ENCODE measurements around the gene IL9.
"Not testable (repeated sequence)": the region's sequence is repeated elsewhere in the genome, so short reads cannot be mapped to it uniquely, and the experiment has no call there.

The IL9 gene

GRCh38 chr5:135866016-135866415, 29.6 kb downstream of the IL9 start:
- no peak for DNase-seq

GRCh38 chr5:135864503-135865435, 30.9 kb downstream of the IL9 start:
- no peak for DNase-seq

- DNase-seq = no peak
Measured at GRCh38 chr5:135862744-135863143, 32.9 kb downstream of the IL9 start.

- no peak for DNase-seq
Measured at GRCh38 chr5:135862086-135862485, 33.6 kb downstream of the IL9 start.

- DNase-seq = no peak
Measured at GRCh38 chr5:135861641-135862040, 34.0 kb downstream of the IL9 start.

- DNase-seq = no peak
Measured at GRCh38 chr5:135859641-135860040, 36.0 kb downstream of the IL9 start.

GRCh38 chr5:135859186-135859585, 36.5 kb downstream of the IL9 start:
- DNase-seq = not testable (repeated sequence)

- DNase-seq = no peak
Measured at GRCh38 chr5:135857630-135858311, 37.9 kb downstream of the IL9 start.

GRCh38 chr5:135851915-135852845, 43.5 kb downstream of the IL9 start:
- DNase-seq = no peak

- DNase-seq = no peak
Measured at GRCh38 chr5:135851186-135851914, 44.3 kb downstream of the IL9 start.

GRCh38 chr5:135850671-135851070, 45.0 kb downstream of the IL9 start:
- DNase-seq = no peak

- no peak for DNase-seq
Measured at GRCh38 chr5:135850231-135850630, 45.4 kb downstream of the IL9 start.

- DNase-seq = no peak
Measured at GRCh38 chr5:135847976-135848375, 47.7 kb downstream of the IL9 start.

GRCh38 chr5:135846311-135846710, 49.3 kb downstream of the IL9 start:
- no peak for DNase-seq

- DNase-seq = no peak
Measured at GRCh38 chr5:135843571-135844337, 51.9 kb downstream of the IL9 start.

- no peak for DNase-seq
Measured at GRCh38 chr5:135842737-135843136, 52.9 kb downstream of the IL9 start.
